KMS-11 (cell line): ENCODE data around the gene CRAMP1.

Experiments used
- H2AFZ ChIP-seq: fragments of 200-600 bp; sonication (generic); 2 replicates; pipeline ENCODE4 v1.6.1; 2016; ENCODE audit warnings: antibody characterized with exemption, mixed run types, low read depth
- H3K27ac ChIP-seq: fragments of 200-600 bp; sonication (generic); 2 replicates; pipeline ENCODE4 v1.6.1; 2016; ENCODE audit warnings: mild to moderate bottlenecking, mixed run types
- H3K27me3 ChIP-seq: fragments of 200-600 bp; sonication (generic); 2 replicates; pipeline ENCODE4 v1.6.1; 2017; ENCODE audit warnings: mild to moderate bottlenecking, low read depth, mixed run types, moderate library complexity; ENCODE audit not compliant: insufficient read depth
- H3K36me3 ChIP-seq: fragments of 200-600 bp; sonication (generic); 2 replicates; pipeline ENCODE4 v1.6.1; 2017; ENCODE audit warnings: mild to moderate bottlenecking, mixed run types; ENCODE audit not compliant: insufficient read depth
- H3K4me1 ChIP-seq: fragments of 200-600 bp; sonication (generic); 2 replicates; pipeline ENCODE4 v1.6.1; 2016; ENCODE audit warnings: mild to moderate bottlenecking, low read depth, mixed run types; ENCODE audit not compliant: poor library complexity, severe bottlenecking
- H3K4me2 ChIP-seq: fragments of 200-600 bp; sonication (generic); 2 replicates; pipeline ENCODE4 v1.7.0; 2016; ENCODE audit warnings: mild to moderate bottlenecking, mixed run types
- H3K4me3 ChIP-seq: fragments of 200-600 bp; sonication (generic); IDR thresholded peaks from 2 replicates; pipeline ENCODE4 v1.6.1; 2017; ENCODE audit warnings: low read depth, low read length, mixed read lengths; ENCODE audit not compliant: insufficient read depth
- H3K79me2 ChIP-seq: fragments of 200-600 bp; sonication (generic); 2 replicates; pipeline ENCODE4 v1.6.1; 2016; ENCODE audit warnings: low read depth, mixed run types; ENCODE audit not compliant: insufficient read depth
- H3K9ac ChIP-seq: fragments of 200-600 bp; sonication (generic); 2 replicates; pipeline ENCODE4 v1.6.1; 2016; ENCODE audit warnings: mild to moderate bottlenecking, mixed run types
- H4K20me1 ChIP-seq: fragments of 200-600 bp; sonication (generic); 2 replicates; pipeline ENCODE4 v1.6.1; 2016; ENCODE audit warnings: mild to moderate bottlenecking, mixed run types; ENCODE audit not compliant: insufficient read depth
- CTCF ChIP-seq: fragments of 200-600 bp; sonication (generic); conservative IDR thresholded peaks from 2 replicates; pipeline ENCODE4 v1.6.1; 2017; ENCODE audit warnings: low read depth, mild to moderate bottlenecking, antibody characterized with exemption, low read length, moderate library complexity, mixed read lengths

Gene CRAMP1

GRCh38 chr16:1661826-1662225 is 49.7 kb downstream of the CRAMP1 start:
- Histone ChIP-seq H3K36me3 (peaks cover 3% of the 10 kb centered on the region; the same call in 1 of the 2 replicates), H3K4me3 (no peak overlapping the region), H3K9ac (no peak overlapping the region), H2AFZ (no peak overlapping the region), H3K27ac (no peak overlapping the region), H3K27me3 (no peaks in the 10 kb centered on the region), H3K79me2 (no peaks in the 10 kb centered on the region), H3K4me1 (no peaks in the 10 kb centered on the region), H4K20me1 (no peaks in the 10 kb centered on the region), H3K4me2 (no peak overlapping the region)
- TF ChIP-seq CTCF = no peak

GRCh38 chr16:1662543-1662942 is 50.4 kb downstream of the CRAMP1 start:
- Histone ChIP-seq H4K20me1 (no peaks in the 10 kb centered on the region), H3K79me2 (no peaks in the 10 kb centered on the region), H3K27me3 (no peaks in the 10 kb centered on the region), H3K9ac (no peak overlapping the region), H3K4me1 (no peaks in the 10 kb centered on the region), H3K4me3 (no peak overlapping the region), H3K27ac (no peak overlapping the region), H3K36me3 (peaks cover 3% of the 10 kb centered on the region; the same call in 1 of the 2 replicates), H3K4me2 (no peak overlapping the region), H2AFZ (no peak overlapping the region)
- no peak for TF ChIP-seq CTCF

- Histone ChIP-seq H3K27ac (no peak overlapping the region), H3K79me2 (no peaks in the 10 kb centered on the region), H3K36me3 (peaks cover 3% of the 10 kb centered on the region; the same call in 1 of the 2 replicates), H3K4me2 (no peak overlapping the region), H2AFZ (no peak overlapping the region), H4K20me1 (no peaks in the 10 kb centered on the region), H3K4me3 (no peak overlapping the region), H3K4me1 (no peaks in the 10 kb centered on the region), H3K27me3 (no peaks in the 10 kb centered on the region), H3K9ac (no peak overlapping the region)
- TF ChIP-seq CTCF = no peak
Observed at GRCh38 chr16:1665829-1666228, 53.7 kb downstream of the CRAMP1 start.

GRCh38 chr16:1666316-1666715 is 54.2 kb downstream of the CRAMP1 start:
- Histone ChIP-seq H3K27me3 (no peaks in the 10 kb centered on the region), H3K36me3 (peaks cover 3% of the 10 kb centered on the region; the same call in 1 of the 2 replicates), H3K4me3 (no peak overlapping the region)

More at GRCh38 chr16:1666316-1666715, 54.2 kb downstream of the CRAMP1 start:
- no peak for TF ChIP-seq CTCF
- Histone ChIP-seq H4K20me1 (no peaks in the 10 kb centered on the region), H3K4me2 (no peak overlapping the region), H2AFZ (no peak overlapping the region), H3K4me1 (no peaks in the 10 kb centered on the region), H3K79me2 (no peaks in the 10 kb centered on the region), H3K9ac (no peak overlapping the region), H3K27ac (no peak overlapping the region)
